ENCODE results near the gene SFXN1. TPM values are rescaled to one million over a fixed set of nuclear protein-coding genes. Genes with fewer than 3 reads are reported as not detected.

The SFXN1 gene
- total RNA-seq, 1 donor from 2014 or later, result 89.4 TPM

DNA sequence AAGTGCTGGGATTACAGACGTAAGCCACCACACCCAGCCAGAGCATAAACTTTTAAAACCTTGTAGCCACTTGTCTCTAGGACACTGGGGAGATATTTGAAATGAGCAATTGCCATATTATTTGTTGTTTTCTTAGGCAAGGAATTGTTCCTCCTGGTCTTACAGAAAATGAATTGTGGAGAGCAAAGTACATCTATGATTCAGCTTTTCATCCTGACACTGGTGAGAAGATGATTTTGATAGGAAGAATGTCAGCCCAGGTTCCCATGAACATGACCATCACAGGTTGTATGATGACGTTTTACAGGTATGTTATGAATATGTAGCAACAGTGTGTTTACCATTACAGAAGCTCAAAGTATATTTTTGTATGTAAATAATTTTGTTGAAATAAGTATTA is 30.5 kb downstream of the SFXN1 start:
- FAIRE-seq, result no peak
- no peaks in the 10 kb centered on the region for H3K27me3 ChIP-seq (ENCODE audit: insufficient read depth, low read length)
- no peak overlapping the region for H3K27ac ChIP-seq (ENCODE audit: low read depth, low read length)
- H3K36me3 ChIP-seq (ENCODE audit: insufficient read depth, low read length), result peaks cover 35% of the 10 kb centered on the region
- H3K4me3 ChIP-seq (ENCODE audit: insufficient read depth, low read depth, low read length), result no peak overlapping the region
- Mint-ChIP-seq H3K9me3 (ENCODE audit: unreplicated experiment) (no peaks in the 10 kb centered on the region), H3K36me3 (ENCODE audit: low read depth, unreplicated experiment) (peaks cover 18% of the 10 kb centered on the region), H3K27me3 (ENCODE audit: low read depth, unreplicated experiment) (no peaks in the 10 kb centered on the region), H3K4me1 (ENCODE audit: low read depth, unreplicated experiment) (no peaks in the 10 kb centered on the region), H3K4me3 (ENCODE audit: unreplicated experiment) (no peak overlapping the region), H3K27ac (ENCODE audit: unreplicated experiment) (no peak overlapping the region)
- H4K20me1 ChIP-seq (ENCODE audit: insufficient read depth, low read length), result peaks cover 15% of the 10 kb centered on the region
- H2AFZ ChIP-seq (ENCODE audit: low read depth, low read length), result no peak overlapping the region
- no peak overlapping the region for H3K4me2 ChIP-seq (ENCODE audit: low read length)
- H3K79me2 ChIP-seq (ENCODE audit: insufficient read depth, low read length), result peaks cover 12% of the 10 kb centered on the region
- H3K9me3 ChIP-seq (ENCODE audit: insufficient read depth, low read depth, low read length), result no peaks in the 10 kb centered on the region
- no peaks in the 10 kb centered on the region for H3K4me1 ChIP-seq (ENCODE audit: insufficient read depth, low read length)
- no peak for TF ChIP-seq EZH2 (IDR thresholded peaks at IDR 0.05; ENCODE audit: insufficient read depth, low read length)
- TF ChIP-seq, protein P1, sequence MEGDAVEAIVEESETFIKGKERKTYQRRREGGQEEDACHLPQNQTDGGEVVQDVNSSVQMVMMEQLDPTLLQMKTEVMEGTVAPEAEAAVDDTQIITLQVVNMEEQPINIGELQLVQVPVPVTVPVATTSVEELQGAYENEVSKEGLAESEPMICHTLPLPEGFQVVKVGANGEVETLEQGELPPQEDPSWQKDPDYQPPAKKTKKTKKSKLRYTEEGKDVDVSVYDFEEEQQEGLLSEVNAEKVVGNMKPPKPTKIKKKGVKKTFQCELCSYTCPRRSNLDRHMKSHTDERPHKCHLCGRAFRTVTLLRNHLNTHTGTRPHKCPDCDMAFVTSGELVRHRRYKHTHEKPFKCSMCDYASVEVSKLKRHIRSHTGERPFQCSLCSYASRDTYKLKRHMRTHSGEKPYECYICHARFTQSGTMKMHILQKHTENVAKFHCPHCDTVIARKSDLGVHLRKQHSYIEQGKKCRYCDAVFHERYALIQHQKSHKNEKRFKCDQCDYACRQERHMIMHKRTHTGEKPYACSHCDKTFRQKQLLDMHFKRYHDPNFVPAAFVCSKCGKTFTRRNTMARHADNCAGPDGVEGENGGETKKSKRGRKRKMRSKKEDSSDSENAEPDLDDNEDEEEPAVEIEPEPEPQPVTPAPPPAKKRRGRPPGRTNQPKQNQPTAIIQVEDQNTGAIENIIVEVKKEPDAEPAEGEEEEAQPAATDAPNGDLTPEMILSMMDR (IDR thresholded peaks at IDR 0.05; ENCODE audit: insufficient read depth, low read depth, low read length), result no peak
- no peak for DNase-seq (ENCODE audit: low read depth)
- H3K9ac ChIP-seq (ENCODE audit: low read length), result no peak overlapping the region

DNA sequence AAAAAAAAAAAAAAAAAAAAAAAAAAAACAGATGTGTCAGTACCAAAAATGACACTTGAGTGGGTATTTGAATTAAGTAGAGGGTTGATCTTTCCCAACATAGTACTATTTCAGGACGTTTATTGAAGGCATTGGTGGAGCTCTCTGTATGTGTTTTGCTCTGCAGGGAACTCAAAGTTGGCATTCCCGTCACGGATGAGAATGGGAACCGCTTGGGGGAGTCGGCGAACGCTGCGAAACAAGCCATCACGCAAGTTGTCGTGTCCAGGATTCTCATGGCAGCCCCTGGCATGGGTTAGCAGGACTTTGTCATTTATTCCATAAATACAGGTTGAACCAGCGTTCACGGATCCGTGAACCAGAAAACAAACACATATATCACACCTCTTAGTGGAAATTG is 34.9 kb downstream of the SFXN1 start:
- no peak for FAIRE-seq
- Histone ChIP-seq H3K27me3 (ENCODE audit: insufficient read depth, low read length) (no peaks in the 10 kb centered on the region), H3K27ac (ENCODE audit: low read depth, low read length) (no peak overlapping the region), H3K4me1 (ENCODE audit: insufficient read depth, low read length) (peaks cover 14% of the 10 kb centered on the region), H3K36me3 (ENCODE audit: insufficient read depth, low read length) (peaks cover 42% of the 10 kb centered on the region), H3K4me3 (ENCODE audit: insufficient read depth, low read depth, low read length) (no peak overlapping the region), H3K9me3 (ENCODE audit: insufficient read depth, low read depth, low read length) (no peaks in the 10 kb centered on the region), H2AFZ (ENCODE audit: low read depth, low read length) (no peak overlapping the region), H3K4me2 (ENCODE audit: low read length) (no peak overlapping the region), H3K79me2 (ENCODE audit: insufficient read depth, low read length) (no peaks in the 10 kb centered on the region), H3K9ac (ENCODE audit: low read length) (no peak overlapping the region), H4K20me1 (ENCODE audit: insufficient read depth, low read length) (peaks cover 10% of the 10 kb centered on the region)
- TF ChIP-seq EZH2 (IDR thresholded peaks at IDR 0.05; ENCODE audit: insufficient read depth, low read length), result no peak
- TF ChIP-seq, protein P1 (IDR thresholded peaks at IDR 0.05; ENCODE audit: insufficient read depth, low read depth, low read length), result no peak
- no peak for DNase-seq (ENCODE audit: low read depth)
- Mint-ChIP-seq H3K27ac (ENCODE audit: unreplicated experiment) (no peak overlapping the region), H3K27me3 (ENCODE audit: low read depth, unreplicated experiment) (no peaks in the 10 kb centered on the region), H3K4me3 (ENCODE audit: unreplicated experiment) (no peak overlapping the region), H3K9me3 (ENCODE audit: unreplicated experiment) (no peaks in the 10 kb centered on the region), H3K4me1 (ENCODE audit: low read depth, unreplicated experiment) (peaks cover 15% of the 10 kb centered on the region), H3K36me3 (ENCODE audit: low read depth, unreplicated experiment) (peaks cover 25% of the 10 kb centered on the region)

DNA sequence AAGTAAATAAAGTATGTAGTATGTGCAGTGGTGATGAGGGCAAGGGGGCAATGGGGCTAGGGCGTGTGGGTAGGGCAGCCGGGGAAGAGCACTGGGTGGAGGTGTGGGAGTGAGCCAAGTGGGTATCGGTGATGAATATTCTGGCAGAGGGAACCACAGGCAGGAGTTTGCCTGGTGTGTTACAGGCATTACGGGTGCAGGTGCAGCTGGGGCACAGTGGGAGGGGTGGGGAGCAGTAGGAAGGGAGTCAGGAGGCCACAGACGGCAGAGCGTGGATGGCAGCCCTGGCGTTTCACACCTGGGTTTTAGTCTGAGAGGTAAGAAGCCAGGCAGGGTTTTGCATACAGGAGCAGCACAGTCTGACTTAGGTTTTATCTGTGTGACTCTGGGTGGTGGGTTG is 35.4 kb downstream of the SFXN1 start:
- Mint-ChIP-seq H3K4me3 (ENCODE audit: unreplicated experiment) (no peak overlapping the region), H3K9me3 (ENCODE audit: unreplicated experiment) (no peaks in the 10 kb centered on the region), H3K4me1 (ENCODE audit: low read depth, unreplicated experiment) (peaks cover 19% of the 10 kb centered on the region), H3K27ac (ENCODE audit: unreplicated experiment) (no peak overlapping the region), H3K27me3 (ENCODE audit: low read depth, unreplicated experiment) (no peaks in the 10 kb centered on the region), H3K36me3 (ENCODE audit: low read depth, unreplicated experiment) (peaks cover 29% of the 10 kb centered on the region)
- no peak for DNase-seq (ENCODE audit: low read depth)
- Histone ChIP-seq H3K9me3 (ENCODE audit: insufficient read depth, low read depth, low read length) (no peaks in the 10 kb centered on the region), H3K27me3 (ENCODE audit: insufficient read depth, low read length) (no peaks in the 10 kb centered on the region), H3K9ac (ENCODE audit: low read length) (no peak overlapping the region), H3K4me2 (ENCODE audit: low read length) (no peak overlapping the region), H3K79me2 (ENCODE audit: insufficient read depth, low read length) (no peaks in the 10 kb centered on the region), H3K4me3 (ENCODE audit: insufficient read depth, low read depth, low read length) (no peak overlapping the region), H3K36me3 (ENCODE audit: insufficient read depth, low read length) (peaks cover 43% of the 10 kb centered on the region), H3K4me1 (ENCODE audit: insufficient read depth, low read length) (peaks cover 18% of the 10 kb centered on the region), H3K27ac (ENCODE audit: low read depth, low read length) (no peak overlapping the region), H4K20me1 (ENCODE audit: insufficient read depth, low read length) (peaks cover 10% of the 10 kb centered on the region), H2AFZ (ENCODE audit: low read depth, low read length) (no peak overlapping the region)
- TF ChIP-seq, protein P1 (IDR thresholded peaks at IDR 0.05; ENCODE audit: insufficient read depth, low read depth, low read length), result no peak
- TF ChIP-seq EZH2 (IDR thresholded peaks at IDR 0.05; ENCODE audit: insufficient read depth, low read length), result no peak
- FAIRE-seq, result no peak
